DMS 273 (cell line): ENCODE data around the gene RNASE13.
A peak's percentile ranks its signal among the peaks of the same experiment; 100 is the strongest.
"Not testable (repeated sequence)": the region's sequence is repeated elsewhere in the genome, so short reads cannot be mapped to it uniquely, and the experiment has no call there.

Experiments used
- DNase-seq: peaks from one replicate; lab custom pipeline; 2025; ENCODE audit not compliant: unreplicated experiment; lab: John Stamatoyannopoulos, UW

Gene RNASE13

GRCh38 chr14:21023817-21024584 is 10.6 kb downstream of the RNASE13 start:
- no peak for DNase-seq

GRCh38 chr14:21023174-21023573 is 11.4 kb downstream of the RNASE13 start:
- DNase-seq, result no peak

GRCh38 chr14:21022686-21023085 is 11.9 kb downstream of the RNASE13 start:
- DNase-seq, result no peak

- DNase-seq, result no peak
These were observed 13.5 kb downstream of the RNASE13 start for GRCh38 chr14:21020977-21021545.

- no peak for DNase-seq
These were observed 15.2 kb downstream of the RNASE13 start for GRCh38 chr14:21019366-21019765.

- DNase-seq, result no peak
These were observed 15.8 kb downstream of the RNASE13 start for GRCh38 chr14:21018781-21019180.

GRCh38 chr14:21018286-21018685 is 16.3 kb downstream of the RNASE13 start:
- no peak for DNase-seq

- no peak for DNase-seq
These were observed 16.9 kb downstream of the RNASE13 start for GRCh38 chr14:21017528-21018245.

GRCh38 chr14:21016413-21017190 is 18.0 kb downstream of the RNASE13 start:
- DNase-seq, result no peak

GRCh38 chr14:21015312-21015711 is 19.3 kb downstream of the RNASE13 start:
- DNase-seq, result no peak

- peak; percentile 94 for DNase-seq
These were observed 19.8 kb downstream of the RNASE13 start for GRCh38 chr14:21014761-21015190.

GRCh38 chr14:21011136-21011535 is 23.5 kb downstream of the RNASE13 start:
- DNase-seq, result no peak

- not testable (repeated sequence) for DNase-seq
These were observed 24.9 kb downstream of the RNASE13 start for GRCh38 chr14:21009721-21010120.

GRCh38 chr14:21003788-21004346 is 30.7 kb downstream of the RNASE13 start:
- DNase-seq, result no peak

GRCh38 chr14:21001218-21001617 is 33.4 kb downstream of the RNASE13 start:
- no peak for DNase-seq

GRCh38 chr14:20999591-20999990 is 35.0 kb downstream of the RNASE13 start:
- DNase-seq, result no peak

- DNase-seq, result peak; percentile 45
These were observed 35.8 kb downstream of the RNASE13 start, which contains the start of gene SLC39A2 for GRCh38 chr14:20998674-20999366. Gene SLC39A2, plus strand, starts transcription at chr14:20999293. Its CDS starts 154 bp downstream, at chr14:20999447.

GRCh38 chr14:20998139-20998538 is 36.5 kb downstream of the RNASE13 start:
- no peak for DNase-seq

GRCh38 chr14:20997564-20997963 is 37.0 kb downstream of the RNASE13 start:
- DNase-seq, result no peak

- DNase-seq, result no peak
These were observed 37.5 kb downstream of the RNASE13 start for GRCh38 chr14:20997115-20997514.
